Left lobe of liver (tissue), 2 donors: Measurements from ENCODE around the gene PSMB8. TPM values are rescaled to one million over a fixed set of nuclear protein-coding genes. Genes with fewer than 3 reads are reported as not detected.

Source experiments
- ATAC-seq: fragments of 200-7000 bp; cut with Tn5 transposase; one replicate; pipeline ENCODE4 v1.9.1; 2020; ENCODE audit warnings: mild to moderate bottlenecking, moderate library complexity
- DNase-seq: peaks from one replicate; pipeline ENCODE4 v3.0.0-alpha.2; 2020; ENCODE audit warnings: low spot score
- total RNA-seq: library from RNA; stranded (reverse); gene quantifications from one replicate; pipeline ENCODE4 v1.2.1, GENCODE V29; 2021
- donor health status: DM: no; HTN: no; CAD: no; lungs with moderate emphysema.
- donor health status: DM: no; HTN: yes; CAD: no.

The PSMB8 gene
- total RNA-seq, 1 donor from 2014 or later: 41.1 TPM

- no peak for DNase-seq
- ATAC-seq: no peak
These were observed 13.5 kb upstream of the PSMB8 start for GRCh38 chr6:32857156-32857891.

- ATAC-seq: no peak
- no peak for DNase-seq
These were observed 11.8 kb upstream of the PSMB8 start for GRCh38 chr6:32855467-32856174.

- DNase-seq (no peak), ATAC-seq (peak; percentile 36)
These were observed 10.7 kb upstream of the PSMB8 start for GRCh38 chr6:32854376-32855178.

- ATAC-seq (peak; percentile 91), DNase-seq (peak; percentile 95)
These were observed 9.9 kb upstream of the PSMB8 start, which contains the start of the genes PSMB9 and TAP1 for GRCh38 chr6:32853541-32854375. PSMB9 (plus strand) TSS chr6:32854192; CDS start chr6:32854230, 38 bp downstream. TAP1 (minus strand) TSS chr6:32853704; CDS start chr6:32853636, 68 bp downstream.

GRCh38 chr6:32852844-32853540 lies 9.1 kb upstream of the PSMB8 start:
- DNase-seq: peak; percentile 67

GRCh38 chr6:32852018-32852843 lies 8.4 kb upstream of the PSMB8 start:
- DNase-seq (peak; percentile 52), ATAC-seq (no peak)

More at GRCh38 chr6:32852844-32853540, 9.1 kb upstream of the PSMB8 start:
- ATAC-seq: peak; percentile 41

- peak; percentile 31 for DNase-seq
- no peak for ATAC-seq
These were observed 7.2 kb upstream of the PSMB8 start for GRCh38 chr6:32851025-32851424.

GRCh38 chr6:32849126-32849525 lies 5.3 kb upstream of the PSMB8 start:
- ATAC-seq: no peak
- DNase-seq: no peak

GRCh38 chr6:32847795-32848194 lies 3.9 kb upstream of the PSMB8 start:
- ATAC-seq (no peak), DNase-seq (peak; percentile 37)

GRCh38 chr6:32847004-32847403 lies 3.2 kb upstream of the PSMB8 start:
- no peak for ATAC-seq
- DNase-seq: peak; percentile 37

GRCh38 chr6:32845384-32845884 lies 1.6 kb upstream of the PSMB8 start:
- DNase-seq: peak; percentile 50

GRCh38 chr6:32844839-32845383 lies 1.1 kb upstream of the PSMB8 start:
- ATAC-seq (no peak), DNase-seq (no peak)

More at GRCh38 chr6:32845384-32845884, 1.6 kb upstream of the PSMB8 start:
- no peak for ATAC-seq

GRCh38 chr6:32843331-32843978 lies 392 bp downstream of the PSMB8 start:
- DNase-seq (no peak), ATAC-seq (no peak)

GRCh38 chr6:32842690-32843089 lies 1.2 kb downstream of the PSMB8 start:
- DNase-seq (peak; percentile 43), ATAC-seq (no peak)

GRCh38 chr6:32842021-32842650 lies 1.7 kb downstream of the PSMB8 start:
- ATAC-seq (no peak), DNase-seq (no peak)

GRCh38 chr6:32840604-32841246 lies 3.1 kb downstream of the PSMB8 start:
- peak; percentile 37 for DNase-seq
- no peak for ATAC-seq

GRCh38 chr6:32839356-32839755 lies 4.5 kb downstream of the PSMB8 start:
- no peak for ATAC-seq
- no peak for DNase-seq
